OCI-LY7 (cell line): ENCODE measurements around the gene SLC12A9. TPM values are rescaled to one million over a fixed set of nuclear protein-coding genes. Genes with fewer than 3 reads are reported as not detected.
A peak's percentile ranks its signal among the peaks of the same experiment; 100 is the strongest.

Experiments used
- BruUV-seq: library from RNA; stranded (reverse); fragments of 400-500 nt; replicated peaks from 2 replicates; lab custom pipeline; 2021; lab: Mats Ljungman, UMichigan
- CTCF ChIA-PET: fragments of 300-600 bp; sonication (Branson Sonifier 250); formaldehyde crosslinking; loops from one replicate; lab custom pipeline; 2022; ENCODE audit warnings: antibody characterized with exemption; ENCODE audit not compliant: unreplicated experiment; lab: Charles Lee
- POLR2A ChIA-PET: fragments of 300-600 bp; sonication (Branson Sonifier 250); formaldehyde crosslinking; loops from one replicate; lab custom pipeline; 2022; ENCODE audit warnings: antibody characterized with exemption; lab: Charles Lee
- DNase-seq: peaks from one replicate; pipeline ENCODE4 v3.0.0-alpha.2; 2015; ENCODE audit warnings: low spot score
- H2AFZ ChIP-seq: fragments of 200-600 bp; sonication (generic), shearing (Covaris generic); 2 replicates; pipeline ENCODE4 v1.6.1; 2014; ENCODE audit warnings: mild to moderate bottlenecking, antibody characterized with exemption, low read length, moderate library complexity
- H3K27ac ChIP-seq: fragments of 200-600 bp; sonication (generic); 2 replicates; pipeline ENCODE4 v1.5.1; 2014; ENCODE audit warnings: mixed run types, low read depth, mild to moderate bottlenecking, moderate library complexity, low read length, inconsistent platforms; ENCODE audit not compliant: poor library complexity, severe bottlenecking
- H3K36me3 ChIP-seq: fragments of 200-600 bp; sonication (generic); 2 replicates; pipeline ENCODE4 v1.6.1; 2014; ENCODE audit warnings: mild to moderate bottlenecking, antibody characterized with exemption, low read length, moderate library complexity, mixed read lengths; ENCODE audit not compliant: insufficient read depth
- H3K4me1 ChIP-seq: fragments of 200-600 bp; sonication (generic); 2 replicates; pipeline ENCODE4 v1.5.1; 2014; ENCODE audit warnings: mild to moderate bottlenecking, low read length; ENCODE audit not compliant: insufficient read depth, poor library complexity, severe bottlenecking
- H3K4me2 ChIP-seq: fragments of 200-600 bp; sonication (generic); 2 replicates; pipeline ENCODE4 v1.6.1; 2014; ENCODE audit warnings: mild to moderate bottlenecking, low read length
- H3K4me3 ChIP-seq: fragments of 200-600 bp; sonication (generic); 2 replicates; pipeline ENCODE4 v1.5.1; 2014; ENCODE audit warnings: mild to moderate bottlenecking, low read depth, low read length; ENCODE audit not compliant: poor library complexity, severe bottlenecking
- H3K79me2 ChIP-seq: fragments of 200-600 bp; sonication (generic); 2 replicates; pipeline ENCODE4 v1.6.1; 2016; ENCODE audit warnings: low read depth, mild to moderate bottlenecking, low read length, moderate library complexity, mixed read lengths; ENCODE audit not compliant: insufficient read depth
- H3K9me2 ChIP-seq: fragments of 200-600 bp; sonication (generic); 2 replicates; pipeline ENCODE4 v1.6.1; 2016; ENCODE audit warnings: mild to moderate bottlenecking, low read length, mixed read lengths; ENCODE audit not compliant: insufficient read depth
- H3K9me3 ChIP-seq: fragments of 200-600 bp; sonication (generic); 2 replicates; pipeline ENCODE4 v1.6.1; 2014; ENCODE audit warnings: mild to moderate bottlenecking, mixed run types, low read length, mixed read lengths
- H4K20me1 ChIP-seq: fragments of 200-600 bp; sonication (generic); 2 replicates; pipeline ENCODE4 v1.6.1; 2014; ENCODE audit warnings: mild to moderate bottlenecking, antibody characterized with exemption, low read length, moderate library complexity, mixed read lengths; ENCODE audit not compliant: insufficient read depth
- EZH2phosphoT487 ChIP-seq: fragments of 200-600 bp; sonication (generic); IDR thresholded peaks from 2 replicates; pipeline ENCODE4 v1.6.1; 2018; ENCODE audit warnings: low read depth, borderline replicate concordance, mild to moderate bottlenecking, mixed run types, antibody characterized with exemption, low read length, moderate library complexity, mixed read lengths
- intact Hi-C: fragments of 100-400 bp; cut with micrococcal nuclease; formaldehyde crosslinking; loops from one replicate; pipeline ENCODE4 v1.10.0; 2022; ENCODE audit not compliant: unreplicated experiment
- total RNA-seq, 2 experiments: library from RNA; depleted of rRNA in 1 of 2; stranded (reverse); fragments of >200 nt in 1 of 2; shearing (Covaris generic) in 1 of 2; gene quantifications; 2 replicates each; pipeline ENCODE4 v1.2.3, GENCODE V29; 2014 to 2022
- TF ChIP-seq, protein P1 (sequence below): fragments of 200-600 bp; sonication (generic); conservative IDR thresholded peaks from 2 replicates; pipeline ENCODE4 v1.5.1; 2014; ENCODE audit warnings: mild to moderate bottlenecking, antibody characterized with exemption, low read length, moderate library complexity, mixed read lengths

SLC12A9 gene
- total RNA-seq, 2 experiments from 2014 or later, result 15.7 to 25.6 TPM

DNA sequence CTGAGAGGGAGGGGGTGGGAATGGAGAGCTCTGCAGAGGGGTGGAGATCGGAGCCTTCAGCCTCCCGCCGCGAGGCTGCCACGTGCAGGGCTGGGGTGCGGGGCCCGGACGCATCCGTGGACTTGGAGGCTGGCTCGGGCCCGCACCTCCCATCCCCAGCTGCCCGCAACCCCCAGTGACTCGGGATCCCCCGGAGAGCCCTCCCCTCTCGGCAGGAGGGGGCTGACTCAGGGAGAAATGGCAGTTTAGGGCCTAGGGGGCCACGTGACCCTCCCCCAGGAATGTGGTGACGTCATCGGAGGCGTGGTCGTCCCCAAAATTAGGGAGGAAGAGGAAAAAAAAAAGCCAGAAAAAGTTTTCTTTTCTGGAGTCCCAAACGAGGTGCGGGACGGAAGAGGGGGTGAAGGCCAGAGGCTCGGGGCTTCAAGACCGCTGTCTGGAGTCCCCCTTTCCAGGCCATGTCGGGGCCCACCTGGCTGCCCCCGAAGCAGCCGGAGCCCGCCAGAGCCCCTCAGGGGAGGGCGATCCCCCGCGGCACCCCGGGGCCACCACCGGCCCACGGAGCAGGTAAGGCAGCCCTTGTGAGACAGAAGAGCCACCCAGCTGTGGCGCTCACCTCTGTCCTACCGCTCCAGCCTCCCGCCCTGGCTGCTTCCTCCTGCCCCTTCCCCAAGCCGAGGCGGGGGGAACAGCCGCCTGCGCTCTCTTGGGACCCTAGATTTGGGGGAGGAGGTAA is 14.7 kb downstream of the SLC12A9 start, which contains the start of gene TRIP6:
TSS of gene TRIP6 (plus strand) at position 348 of the 736 bp plus-strand sequence. CDS start at position 459, 111 bp downstream.
- DNase-seq, result no peak
- H2AFZ ChIP-seq, result peak within 1 kb of the TSS; percentile 63
- ChIA-PET CTCF (no interaction called here), POLR2A (no interaction called here)
- H3K9me2 ChIP-seq, result no peaks in the 10 kb centered on the region
- intact Hi-C loops, result no loop called here
- H3K4me3 ChIP-seq, result no peak within 1 kb of the TSS
- H3K36me3 ChIP-seq, result peaks cover 9% of the 10 kb centered on the region; the same call in 1 of the 2 replicates
- H3K9me3 ChIP-seq, result no peaks in the 10 kb centered on the region
- H3K27ac ChIP-seq, result no peak within 1 kb of the TSS
- H4K20me1 ChIP-seq, result no peaks in the 10 kb centered on the region
- peaks cover 9% of the 10 kb centered on the region for H3K4me1 ChIP-seq
- TF ChIP-seq, protein P1, sequence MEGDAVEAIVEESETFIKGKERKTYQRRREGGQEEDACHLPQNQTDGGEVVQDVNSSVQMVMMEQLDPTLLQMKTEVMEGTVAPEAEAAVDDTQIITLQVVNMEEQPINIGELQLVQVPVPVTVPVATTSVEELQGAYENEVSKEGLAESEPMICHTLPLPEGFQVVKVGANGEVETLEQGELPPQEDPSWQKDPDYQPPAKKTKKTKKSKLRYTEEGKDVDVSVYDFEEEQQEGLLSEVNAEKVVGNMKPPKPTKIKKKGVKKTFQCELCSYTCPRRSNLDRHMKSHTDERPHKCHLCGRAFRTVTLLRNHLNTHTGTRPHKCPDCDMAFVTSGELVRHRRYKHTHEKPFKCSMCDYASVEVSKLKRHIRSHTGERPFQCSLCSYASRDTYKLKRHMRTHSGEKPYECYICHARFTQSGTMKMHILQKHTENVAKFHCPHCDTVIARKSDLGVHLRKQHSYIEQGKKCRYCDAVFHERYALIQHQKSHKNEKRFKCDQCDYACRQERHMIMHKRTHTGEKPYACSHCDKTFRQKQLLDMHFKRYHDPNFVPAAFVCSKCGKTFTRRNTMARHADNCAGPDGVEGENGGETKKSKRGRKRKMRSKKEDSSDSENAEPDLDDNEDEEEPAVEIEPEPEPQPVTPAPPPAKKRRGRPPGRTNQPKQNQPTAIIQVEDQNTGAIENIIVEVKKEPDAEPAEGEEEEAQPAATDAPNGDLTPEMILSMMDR, result no peak
- TF ChIP-seq EZH2phosphoT487, result no peak
- no TSS peak for BruUV-seq
- no peaks in the 10 kb centered on the region for H3K79me2 ChIP-seq
- H3K4me2 ChIP-seq, result peak within 1 kb of the TSS; percentile 57

DNA sequence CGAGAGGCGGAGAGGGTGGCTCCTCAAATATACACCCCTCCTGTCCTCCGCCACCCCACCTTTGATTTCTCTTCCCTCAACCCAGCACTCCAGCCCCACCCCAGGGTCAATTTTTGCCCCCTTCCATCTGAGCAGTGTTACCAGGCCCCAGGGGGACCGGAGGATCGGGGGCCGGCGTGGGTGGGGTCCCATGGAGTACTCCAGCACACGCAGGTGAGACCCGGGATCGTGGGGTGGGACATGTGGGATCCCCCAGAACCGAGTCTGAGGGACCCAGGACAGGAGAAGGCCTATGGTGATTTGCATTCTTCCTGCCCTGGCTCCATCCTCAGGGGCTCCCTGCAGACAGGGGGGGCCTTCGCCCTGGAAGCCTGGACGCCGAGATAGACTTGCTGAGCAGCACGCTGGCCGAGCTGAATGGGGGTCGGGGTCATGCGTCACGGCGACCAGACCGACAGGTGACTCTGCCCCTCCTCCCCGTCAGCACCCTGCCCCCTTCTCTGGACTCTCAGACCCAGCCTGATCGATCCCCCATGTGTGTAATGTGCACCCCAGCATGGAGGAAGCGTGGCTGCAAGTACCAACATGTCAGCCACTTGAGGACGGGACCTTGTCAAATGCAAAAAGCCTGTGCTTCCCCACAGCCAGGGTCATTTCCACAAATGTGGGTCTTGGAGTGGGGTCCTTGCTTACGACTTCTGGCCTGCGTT is 15.4 kb downstream of the SLC12A9 start:
- no peak overlapping the region for H3K27ac ChIP-seq
- H3K4me3 ChIP-seq, result no peak overlapping the region
- no peaks in the 10 kb centered on the region for H3K9me2 ChIP-seq
- peaks cover 9% of the 10 kb centered on the region; the same call in 1 of the 2 replicates for H3K36me3 ChIP-seq
- H3K4me1 ChIP-seq, result peaks cover 9% of the 10 kb centered on the region
- DNase-seq, result no peak
- H3K4me2 ChIP-seq, result peak overlapping the region; percentile 57; the same call in 1 of the 2 replicates
- no peaks in the 10 kb centered on the region for H4K20me1 ChIP-seq
- CTCF ChIA-PET, result no interaction called here
- intact Hi-C loops, result no loop called here
- H3K79me2 ChIP-seq, result no peaks in the 10 kb centered on the region
- H3K9me3 ChIP-seq, result no peaks in the 10 kb centered on the region
- no peak for TF ChIP-seq EZH2phosphoT487
- TF ChIP-seq, protein P1, result no peak
- POLR2A ChIA-PET, result no interaction called here
- no TSS peak for BruUV-seq
- no peak overlapping the region for H2AFZ ChIP-seq
